Measurements from ENCODE around the gene SH3PXD2B.

DNA sequence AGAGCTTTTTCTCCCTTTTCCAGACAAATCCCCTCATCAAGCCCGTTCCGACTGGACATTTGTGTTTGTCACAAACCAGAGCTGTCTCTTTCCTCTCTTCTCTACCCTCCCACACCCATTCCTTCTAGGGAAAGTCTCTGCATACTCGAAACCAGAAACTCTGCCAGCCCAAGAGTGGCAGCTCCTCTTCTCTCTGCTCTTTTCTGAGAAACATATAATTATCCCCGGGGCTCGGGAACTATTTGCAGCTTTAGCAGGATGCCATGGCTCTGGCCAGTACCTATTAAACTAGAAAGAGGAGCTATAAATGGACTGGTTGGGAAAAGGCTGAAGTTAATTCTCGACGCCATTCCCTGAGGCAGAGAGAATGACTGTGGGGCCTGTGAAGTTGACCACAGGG lies 82.6 kb downstream of the SH3PXD2B start:
- TF ChIP-seq, protein P1, sequence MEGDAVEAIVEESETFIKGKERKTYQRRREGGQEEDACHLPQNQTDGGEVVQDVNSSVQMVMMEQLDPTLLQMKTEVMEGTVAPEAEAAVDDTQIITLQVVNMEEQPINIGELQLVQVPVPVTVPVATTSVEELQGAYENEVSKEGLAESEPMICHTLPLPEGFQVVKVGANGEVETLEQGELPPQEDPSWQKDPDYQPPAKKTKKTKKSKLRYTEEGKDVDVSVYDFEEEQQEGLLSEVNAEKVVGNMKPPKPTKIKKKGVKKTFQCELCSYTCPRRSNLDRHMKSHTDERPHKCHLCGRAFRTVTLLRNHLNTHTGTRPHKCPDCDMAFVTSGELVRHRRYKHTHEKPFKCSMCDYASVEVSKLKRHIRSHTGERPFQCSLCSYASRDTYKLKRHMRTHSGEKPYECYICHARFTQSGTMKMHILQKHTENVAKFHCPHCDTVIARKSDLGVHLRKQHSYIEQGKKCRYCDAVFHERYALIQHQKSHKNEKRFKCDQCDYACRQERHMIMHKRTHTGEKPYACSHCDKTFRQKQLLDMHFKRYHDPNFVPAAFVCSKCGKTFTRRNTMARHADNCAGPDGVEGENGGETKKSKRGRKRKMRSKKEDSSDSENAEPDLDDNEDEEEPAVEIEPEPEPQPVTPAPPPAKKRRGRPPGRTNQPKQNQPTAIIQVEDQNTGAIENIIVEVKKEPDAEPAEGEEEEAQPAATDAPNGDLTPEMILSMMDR (IDR thresholded peaks at IDR 0.05; ENCODE audit: low read length), result no peak
- no peak for TF ChIP-seq EZH2 (IDR thresholded peaks at IDR 0.05; ENCODE audit: borderline replicate concordance, low read length)

Measured in OCI-LY1 (cell line).